ENCODE data around the gene ZPBP2.
A peak's percentile ranks its signal among the peaks of the same experiment; 100 is the strongest.

The ZPBP2 gene

GRCh38 chr17:39867880-39868553 lies at the start of gene ZPBP2:
ZPBP2 (plus strand) TSS chr17:39868202; CDS start chr17:39868355, 153 bp downstream.
- no peak for DNase-seq (ENCODE audit: low read depth in 1 of 2, low spot score in 1 of 2)
- no peak for TF ChIP-seq JUND (IDR thresholded peaks at IDR 0.05; ENCODE audit: low read depth)
- in situ Hi-C loops (cut with HindIII; ENCODE audit: low pct_unique_long_range_greater_than_20kb, low sequenced_read_pairs) = no loop called here

DNA sequence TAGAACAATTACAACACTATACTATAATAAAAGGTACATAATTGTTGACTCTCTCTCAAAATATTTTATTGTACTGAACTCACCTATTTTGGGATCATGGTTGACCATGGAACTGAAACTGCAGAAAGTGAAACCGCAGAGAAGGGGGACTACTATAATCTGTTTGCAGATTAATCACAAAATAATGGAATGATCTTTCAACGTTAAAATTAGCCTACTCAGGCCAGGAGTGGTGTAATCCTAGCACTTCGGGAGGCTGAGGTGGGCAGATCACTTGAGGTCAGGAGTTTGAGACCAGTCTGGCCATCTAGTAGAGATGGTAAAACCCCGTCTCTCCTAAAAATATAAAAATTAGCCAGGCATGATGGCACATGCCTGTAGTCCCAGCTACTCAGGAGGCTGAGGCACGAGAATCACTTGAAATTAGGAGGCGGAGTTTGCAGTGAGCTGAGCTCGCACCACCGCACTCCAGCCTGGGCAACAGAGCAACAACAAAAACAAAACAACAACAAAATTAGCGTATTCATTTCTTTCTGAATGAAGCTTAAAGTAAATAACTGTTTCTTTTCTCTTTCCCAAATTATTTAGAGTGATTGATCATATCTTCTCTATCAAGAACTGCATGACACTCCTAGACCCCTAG lies 49.5 kb upstream of the ZPBP2 start:
- no peak for DNase-seq (ENCODE audit: low read depth in 1 of 2, low spot score in 1 of 2)
- TF ChIP-seq JUND (IDR thresholded peaks at IDR 0.05; ENCODE audit: low read depth) = no peak
- in situ Hi-C loops (cut with HindIII; ENCODE audit: low pct_unique_long_range_greater_than_20kb, low sequenced_read_pairs) = no loop called here

DNA sequence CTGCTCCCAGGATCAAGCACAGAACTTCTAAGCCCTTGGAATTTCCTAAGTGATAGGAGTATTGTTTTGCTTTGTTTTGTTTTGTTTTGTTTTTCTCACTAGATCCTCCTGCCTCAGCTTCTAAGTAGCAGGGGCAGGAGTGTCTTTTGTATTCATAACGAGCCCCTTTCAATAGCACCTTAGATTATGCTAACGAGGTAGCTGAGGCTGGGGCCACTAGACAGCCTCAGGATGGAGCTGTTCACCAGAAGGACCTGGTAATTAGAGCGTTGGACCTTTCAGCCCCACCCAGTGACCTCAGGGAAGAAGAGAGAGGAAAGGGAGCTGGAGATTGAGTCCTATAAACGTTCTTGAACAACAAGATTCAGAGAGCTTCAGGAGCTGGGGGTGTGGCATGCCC lies 47.5 kb upstream of the ZPBP2 start:
- no peak for DNase-seq (ENCODE audit: low read depth in 1 of 2, low spot score in 1 of 2)
- in situ Hi-C loops (cut with HindIII; ENCODE audit: low pct_unique_long_range_greater_than_20kb, low sequenced_read_pairs) = no loop called here
- no peak for TF ChIP-seq JUND (IDR thresholded peaks at IDR 0.05; ENCODE audit: low read depth)

- in situ Hi-C loops (cut with HindIII; ENCODE audit: low pct_unique_long_range_greater_than_20kb, low sequenced_read_pairs) = no loop called here
- no peak for TF ChIP-seq JUND (IDR thresholded peaks at IDR 0.05; ENCODE audit: low read depth)
- no peak for DNase-seq (ENCODE audit: low read depth in 1 of 2, low spot score in 1 of 2)
These were observed 47.0 kb upstream of the ZPBP2 start for GRCh38 chr17:39820987-39821386.

DNA sequence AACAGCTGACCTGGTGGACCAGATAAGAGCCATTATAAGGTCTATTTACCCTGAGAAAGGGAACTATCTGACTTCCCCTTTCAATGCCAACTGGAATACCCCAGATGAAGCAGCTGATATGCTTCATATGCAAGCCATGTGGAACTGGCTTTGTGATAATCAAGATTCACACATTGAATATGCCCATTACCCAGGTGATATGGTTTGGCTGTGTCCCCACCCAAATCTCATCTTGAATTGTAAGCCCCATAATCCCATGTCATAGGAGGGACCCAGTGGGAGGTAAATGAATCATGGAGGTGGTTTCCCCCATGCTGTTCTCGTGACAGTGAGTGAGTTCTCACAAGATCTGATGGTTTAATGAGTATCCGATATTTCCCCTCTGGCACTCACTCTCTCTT lies 46.0 kb upstream of the ZPBP2 start:
- TF ChIP-seq JUND (IDR thresholded peaks at IDR 0.05; ENCODE audit: low read depth) = no peak
- in situ Hi-C loops (cut with HindIII; ENCODE audit: low pct_unique_long_range_greater_than_20kb, low sequenced_read_pairs) = no loop called here
- no peak for DNase-seq (ENCODE audit: low read depth in 1 of 2, low spot score in 1 of 2)

- in situ Hi-C loops (cut with HindIII; ENCODE audit: low pct_unique_long_range_greater_than_20kb, low sequenced_read_pairs) = no loop called here
- no peak for TF ChIP-seq JUND (IDR thresholded peaks at IDR 0.05; ENCODE audit: low read depth)
- peak in 1 of 2 experiments; percentile 32 for DNase-seq (ENCODE audit: low read depth in 1 of 2, low spot score in 1 of 2)
These were observed 44.5 kb upstream of the ZPBP2 start for GRCh38 chr17:39823407-39824054.

DNA sequence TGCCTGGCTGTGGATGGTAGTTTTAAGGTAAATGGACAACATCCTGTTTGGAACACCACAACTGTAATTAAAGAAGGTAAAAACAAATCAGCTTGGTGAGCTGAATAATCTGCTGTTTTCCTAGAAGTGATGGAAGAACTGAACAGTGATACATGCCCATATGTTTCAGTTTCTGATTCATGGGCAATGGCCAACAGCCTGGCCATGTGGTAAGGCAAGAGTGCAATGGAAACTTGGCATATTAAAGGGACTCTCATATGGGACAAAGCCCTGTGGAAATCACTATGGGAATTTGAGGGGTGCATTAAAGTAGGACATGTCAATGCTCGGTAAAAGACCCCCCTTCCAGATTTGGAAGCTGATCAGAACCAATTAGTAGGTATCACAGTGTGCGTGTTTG lies 41.7 kb upstream of the ZPBP2 start:
- no peak for TF ChIP-seq JUND (IDR thresholded peaks at IDR 0.05; ENCODE audit: low read depth)
- DNase-seq (ENCODE audit: low read depth in 1 of 2, low spot score in 1 of 2) = no peak
- in situ Hi-C loops (cut with HindIII; ENCODE audit: low pct_unique_long_range_greater_than_20kb, low sequenced_read_pairs) = no loop called here

DNA sequence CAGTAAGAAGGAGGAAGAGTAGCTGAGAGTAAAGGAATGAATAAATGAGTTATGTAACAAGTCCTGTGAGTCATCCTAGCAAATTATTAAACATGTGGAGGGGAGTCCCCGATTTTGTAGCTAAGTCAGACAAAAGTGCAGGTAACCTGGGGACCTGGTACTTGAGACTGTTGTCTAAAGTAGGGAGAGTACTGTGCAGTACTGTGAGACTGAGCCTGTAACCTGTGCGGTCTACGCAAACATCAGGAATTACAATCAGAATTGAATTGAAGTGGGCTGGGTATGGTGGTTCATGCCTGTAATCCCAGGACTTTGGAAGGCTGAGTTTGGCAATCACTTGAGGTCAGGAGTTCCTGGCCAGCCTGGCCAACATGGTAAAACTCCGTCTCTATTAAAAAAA lies 39.6 kb upstream of the ZPBP2 start:
- in situ Hi-C loops (cut with HindIII; ENCODE audit: low pct_unique_long_range_greater_than_20kb, low sequenced_read_pairs) = no loop called here
- no peak for DNase-seq (ENCODE audit: low read depth in 1 of 2, low spot score in 1 of 2)
- no peak for TF ChIP-seq JUND (IDR thresholded peaks at IDR 0.05; ENCODE audit: low read depth)

GRCh38 chr17:39831588-39831987 lies 36.4 kb upstream of the ZPBP2 start:
- in situ Hi-C loops (cut with HindIII; ENCODE audit: low pct_unique_long_range_greater_than_20kb, low sequenced_read_pairs) = no loop called here
- TF ChIP-seq JUND (IDR thresholded peaks at IDR 0.05; ENCODE audit: low read depth) = no peak
- no peak for DNase-seq (ENCODE audit: low read depth in 1 of 2, low spot score in 1 of 2)

DNA sequence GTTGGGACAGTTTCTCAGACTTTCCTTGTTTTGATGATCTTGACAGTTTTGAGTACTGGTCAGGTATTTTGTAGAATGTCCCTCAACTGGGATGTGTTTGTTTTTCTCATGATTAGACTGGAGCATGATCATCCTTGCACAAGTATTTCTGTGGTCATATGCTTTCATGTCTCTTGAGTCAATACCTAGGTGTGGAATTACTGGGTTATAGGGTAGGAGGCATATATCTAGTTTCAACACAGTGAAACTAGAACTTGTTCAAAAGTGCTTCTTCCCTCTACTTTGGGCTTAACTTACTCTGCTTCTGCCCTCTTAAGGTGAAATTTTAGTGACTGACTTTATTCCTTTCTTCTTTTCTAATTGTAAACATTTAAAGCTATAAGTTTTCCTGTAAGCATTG lies 34.0 kb upstream of the ZPBP2 start:
- in situ Hi-C loops (cut with HindIII; ENCODE audit: low pct_unique_long_range_greater_than_20kb, low sequenced_read_pairs) = no loop called here
- no peak for DNase-seq (ENCODE audit: low read depth in 1 of 2, low spot score in 1 of 2)
- no peak for TF ChIP-seq JUND (IDR thresholded peaks at IDR 0.05; ENCODE audit: low read depth)

DNA sequence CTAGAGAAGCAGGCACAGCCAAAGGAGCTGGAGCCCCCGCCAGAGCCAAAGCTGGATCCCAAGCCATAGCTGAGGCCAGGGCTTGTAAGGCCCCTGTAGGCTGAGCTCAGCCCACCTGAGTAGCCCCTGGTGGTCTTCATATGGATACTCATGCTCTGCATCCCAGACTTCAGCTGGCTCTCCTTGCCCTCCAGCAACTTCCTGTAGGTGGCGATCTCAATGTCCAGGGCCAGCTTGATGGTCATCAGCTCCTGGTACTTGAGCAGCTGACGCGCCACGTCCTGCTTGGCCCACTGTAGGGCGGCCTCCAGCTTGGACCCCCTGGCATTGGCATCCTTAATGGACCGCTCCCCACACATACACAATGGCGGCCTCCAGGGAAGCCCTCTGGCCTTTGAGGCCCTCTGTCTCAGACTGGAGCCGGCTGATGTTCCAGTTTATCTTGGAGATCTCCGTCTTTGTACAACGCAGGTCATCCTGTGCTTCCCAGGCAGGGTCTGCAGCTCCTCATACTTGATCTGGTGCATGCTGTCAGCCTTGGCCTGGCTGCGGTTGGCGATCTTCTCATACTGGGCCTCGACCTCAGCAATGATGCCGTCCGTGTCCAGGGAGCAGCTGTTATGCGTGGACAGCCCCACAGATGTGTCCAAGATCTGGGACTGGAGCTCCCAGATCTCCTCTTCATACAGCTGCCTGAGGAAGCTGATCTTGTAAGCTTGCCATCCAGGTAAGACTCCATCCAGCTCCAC lies 32.8 kb upstream of the ZPBP2 start:
- DNase-seq (ENCODE audit: low read depth in 1 of 2, low spot score in 1 of 2) = no peak
- no peak for TF ChIP-seq JUND (IDR thresholded peaks at IDR 0.05; ENCODE audit: low read depth)
- in situ Hi-C loops (cut with HindIII; ENCODE audit: low pct_unique_long_range_greater_than_20kb, low sequenced_read_pairs) = no loop called here

DNA sequence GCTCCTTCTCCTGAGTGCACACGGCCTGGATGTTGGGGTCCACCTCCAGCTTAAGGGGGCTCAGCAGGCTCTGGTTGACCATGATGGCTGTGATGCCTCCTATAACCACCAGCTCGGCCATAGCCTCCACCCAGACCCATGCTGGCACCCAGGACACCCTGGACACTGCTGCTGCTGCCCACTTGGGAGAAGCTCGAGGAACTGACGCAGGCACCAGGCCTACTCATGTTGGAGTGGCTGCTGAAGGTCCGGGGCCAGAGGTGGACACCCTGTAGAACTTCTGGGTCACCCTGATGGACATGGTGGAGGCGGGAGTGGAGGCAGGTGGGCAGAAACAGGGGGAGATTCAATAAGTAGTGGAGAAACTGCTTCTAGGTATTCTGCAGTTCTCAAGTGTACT lies 31.9 kb upstream of the ZPBP2 start:
- no peak for DNase-seq (ENCODE audit: low read depth in 1 of 2, low spot score in 1 of 2)
- no peak for TF ChIP-seq JUND (IDR thresholded peaks at IDR 0.05; ENCODE audit: low read depth)
- in situ Hi-C loops (cut with HindIII; ENCODE audit: low pct_unique_long_range_greater_than_20kb, low sequenced_read_pairs) = no loop called here

GRCh38 chr17:39838057-39838456 lies 29.9 kb upstream of the ZPBP2 start:
- DNase-seq (ENCODE audit: low read depth in 1 of 2, low spot score in 1 of 2) = no peak
- TF ChIP-seq JUND (IDR thresholded peaks at IDR 0.05; ENCODE audit: low read depth) = no peak
- in situ Hi-C loops (cut with HindIII; ENCODE audit: low pct_unique_long_range_greater_than_20kb, low sequenced_read_pairs) = no loop called here

Measured in T47D (cell line).